ENCODE results near the gene NBEAL2.

The NBEAL2 gene

GRCh38 chr3:47004369-47005211 is 25.1 kb downstream of the NBEAL2 start:
- no peak for TF ChIP-seq CTCF (conservative IDR thresholded peaks at IDR 0.05; ENCODE audit: control insufficient read depth, insufficient read depth, low read depth, low read length)
- no peak overlapping the region for H3K4me3 ChIP-seq (ENCODE audit: control insufficient read depth, low read depth, low read length)
- no peak for DNase-seq (ENCODE audit: low read depth)

DNA sequence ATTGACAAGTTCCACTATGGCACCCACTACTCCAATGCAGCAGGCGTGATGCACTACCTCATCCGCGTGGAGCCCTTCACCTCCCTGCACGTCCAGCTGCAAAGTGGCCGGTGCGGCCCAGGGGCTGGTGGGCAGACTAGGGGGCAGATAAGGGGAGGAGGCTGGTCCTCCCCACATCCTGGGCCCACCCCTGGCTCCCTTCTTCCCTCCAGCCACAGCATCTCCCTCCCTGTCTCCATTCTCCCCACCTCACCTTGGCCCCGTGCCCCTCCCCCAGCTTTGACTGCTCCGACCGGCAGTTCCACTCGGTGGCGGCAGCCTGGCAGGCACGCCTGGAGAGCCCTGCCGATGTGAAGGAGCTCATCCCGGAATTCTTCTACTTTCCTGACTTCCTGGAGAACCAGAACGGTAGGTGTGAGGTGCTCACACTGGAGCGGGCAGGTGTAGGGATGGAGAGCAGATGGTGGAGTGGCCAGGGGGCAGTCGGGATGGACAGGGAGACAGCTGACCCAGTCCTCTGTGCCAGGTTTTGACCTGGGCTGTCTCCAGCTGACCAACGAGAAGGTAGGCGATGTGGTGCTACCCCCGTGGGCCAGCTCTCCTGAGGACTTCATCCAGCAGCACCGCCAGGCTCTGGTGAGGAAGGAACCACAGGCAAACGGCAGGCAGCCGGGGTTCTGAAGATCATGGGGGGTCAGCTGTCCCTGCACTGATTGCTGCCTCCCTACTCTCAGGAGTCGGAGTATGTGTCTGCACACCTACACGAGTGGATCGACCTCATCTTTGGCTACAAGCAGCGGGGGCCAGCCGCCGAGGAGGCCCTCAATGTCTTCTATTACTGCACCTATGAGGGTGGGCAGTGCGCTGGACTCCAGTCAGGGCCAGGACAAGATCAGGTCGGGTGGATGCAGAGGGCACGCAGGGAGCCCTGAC is 26.0 kb downstream of the NBEAL2 start:
- DNase-seq (ENCODE audit: low read depth): no peak
- no peak overlapping the region for H3K4me3 ChIP-seq (ENCODE audit: control insufficient read depth, low read depth, low read length)
- no peak for TF ChIP-seq CTCF (conservative IDR thresholded peaks at IDR 0.05; ENCODE audit: control insufficient read depth, insufficient read depth, low read depth, low read length)

DNA sequence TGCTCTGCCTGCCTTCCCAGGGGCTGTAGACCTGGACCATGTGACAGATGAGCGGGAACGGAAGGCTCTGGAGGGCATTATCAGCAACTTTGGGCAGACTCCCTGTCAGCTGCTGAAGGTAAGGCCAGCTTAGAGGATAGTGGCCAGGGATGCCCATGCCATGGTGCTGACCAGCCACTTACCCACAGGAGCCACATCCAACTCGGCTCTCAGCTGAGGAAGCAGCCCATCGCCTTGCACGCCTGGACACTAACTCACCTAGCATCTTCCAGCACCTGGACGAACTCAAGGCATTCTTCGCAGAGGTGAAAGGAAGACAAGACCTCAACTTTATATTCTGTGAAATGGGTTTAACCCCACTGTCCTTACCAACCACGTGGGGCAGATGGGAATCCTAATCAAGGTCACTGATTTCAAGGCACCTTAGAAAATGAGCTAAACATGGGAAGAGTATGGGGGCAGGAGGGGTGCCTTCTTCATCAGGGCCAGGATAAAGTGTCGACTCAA is 26.7 kb downstream of the NBEAL2 start:
- TF ChIP-seq CTCF (conservative IDR thresholded peaks at IDR 0.05; ENCODE audit: control insufficient read depth, insufficient read depth, low read depth, low read length): no peak
- DNase-seq (ENCODE audit: low read depth): no peak
- H3K4me3 ChIP-seq (ENCODE audit: control insufficient read depth, low read depth, low read length): no peak overlapping the region

- H3K4me3 ChIP-seq (ENCODE audit: control insufficient read depth, low read depth, low read length): no peak overlapping the region
- no peak for DNase-seq (ENCODE audit: low read depth)
- TF ChIP-seq CTCF (conservative IDR thresholded peaks at IDR 0.05; ENCODE audit: control insufficient read depth, insufficient read depth, low read depth, low read length): no peak
Observed at GRCh38 chr3:47007001-47007400, 27.5 kb downstream of the NBEAL2 start.

GRCh38 chr3:47007482-47008233 is 28.2 kb downstream of the NBEAL2 start:
- no peak for DNase-seq (ENCODE audit: low read depth)
- H3K4me3 ChIP-seq (ENCODE audit: control insufficient read depth, low read depth, low read length): no peak overlapping the region
- TF ChIP-seq CTCF (conservative IDR thresholded peaks at IDR 0.05; ENCODE audit: control insufficient read depth, insufficient read depth, low read depth, low read length): no peak

GRCh38 chr3:47008234-47008796 is 28.8 kb downstream of the NBEAL2 start:
- no peak for DNase-seq (ENCODE audit: low read depth)
- no peak overlapping the region for H3K4me3 ChIP-seq (ENCODE audit: control insufficient read depth, low read depth, low read length)
- no peak for TF ChIP-seq CTCF (conservative IDR thresholded peaks at IDR 0.05; ENCODE audit: control insufficient read depth, insufficient read depth, low read depth, low read length)
